T-cell (primary cell): ENCODE measurements around the gene SLC41A3. TPM values are rescaled to one million over a fixed set of nuclear protein-coding genes. Genes with fewer than 3 reads are reported as not detected.
A peak's percentile ranks its signal among the peaks of the same experiment; 100 is the strongest.

Experiments
- ATAC-seq, 4 experiments: fragments of 200-7000 bp in 3 of 4; fragments of 150-1000 bp in 1 of 4; cut with Tn5 transposase; replicated peaks in 1 of 4; 1 replicate in 3 of 4; 2 replicates in 1 of 4; pipeline ENCODE4 v1.10.0; 2021; ENCODE audit warnings: moderate library complexity in 3 of 4, mild to moderate bottlenecking in 2 of 4, moderate number of reproducible peaks in 1 of 4
- CTCF ChIA-PET, 2 donors: fragments of 300-600 bp; sonication (Branson Sonifier 250); formaldehyde crosslinking; loops; one replicate each; lab custom pipeline; 2022; ENCODE audit warnings: antibody characterized with exemption in 2 of 2; lab: Charles Lee
- POLR2A ChIA-PET, 2 donors: fragments of 300-600 bp; sonication (Branson Sonifier 250); formaldehyde crosslinking; loops; one replicate each; lab custom pipeline; 2022; ENCODE audit warnings: antibody characterized with exemption in 2 of 2; lab: Charles Lee
- DNase-seq, 35 experiments: peaks; one replicate each; pipeline versions ENCODE4 v3.0.0 to v3.0.0-alpha.2; 2013 to 2023
- H3K27ac ChIP-seq: one replicate; pipeline ENCODE4 v1.5.1; 2013; ENCODE audit warnings: low read length
- H3K27me3 ChIP-seq, 2 experiments: replicated peaks in 1 of 2; 1 replicate in 1 of 2; 2 replicates in 1 of 2; pipeline versions ENCODE4 v1.6.1 to v1.7.0; 2013; ENCODE audit warnings: low read length in 1 of 2, mixed read lengths in 1 of 2; ENCODE audit not compliant: control insufficient read depth in 2 of 2, insufficient read depth in 2 of 2; ENCODE audit errors: extremely low read depth in 1 of 2
- H3K36me3 ChIP-seq, 2 donors: 1 replicate in 1 of 2; 2 replicates in 1 of 2; pipeline versions ENCODE4 v1.6.1 to v1.7.0; 2013; ENCODE audit warnings: low read length in 1 of 2; ENCODE audit not compliant: control insufficient read depth in 2 of 2, insufficient read depth in 1 of 2; ENCODE audit errors: extremely low read depth in 1 of 2
- H3K4me1 ChIP-seq, 2 experiments: 1 replicate in 1 of 2; 2 replicates in 1 of 2; pipeline versions ENCODE4 v1.6.1 to v1.7.0; 2013; ENCODE audit warnings: low read length in 2 of 2, mixed read lengths in 1 of 2; ENCODE audit not compliant: insufficient read depth in 2 of 2, control insufficient read depth in 1 of 2; ENCODE audit errors: extremely low read depth in 1 of 2
- H3K4me3 ChIP-seq, 2 donors: 1 replicate in 1 of 2; 2 replicates in 1 of 2; pipeline versions ENCODE4 v1.5.1 to v1.7.0; 2013; ENCODE audit warnings: mild to moderate bottlenecking in 2 of 2, low read length in 1 of 2, moderate library complexity in 1 of 2; ENCODE audit not compliant: control insufficient read depth in 1 of 2; ENCODE audit errors: extremely low read depth in 1 of 2
- H3K9me3 ChIP-seq: 2 replicates; pipeline ENCODE4 v1.7.0; 2013
- H3K27ac Mint-ChIP-seq, 2 donors: one replicate each; pipeline ENCODE4 v1.8.0; 2020 to 2021; ENCODE audit warnings: mild to moderate bottlenecking in 2 of 2, mixed read lengths in 2 of 2
- H3K27me3 Mint-ChIP-seq, 2 donors: one replicate each; pipeline ENCODE4 v1.8.0; 2021 to 2022; ENCODE audit warnings: mixed read lengths in 2 of 2
- H3K36me3 Mint-ChIP-seq: one replicate; pipeline ENCODE4 v1.8.0; 2021; ENCODE audit warnings: mixed read lengths
- H3K4me1 Mint-ChIP-seq, 3 donors: one replicate each; pipeline ENCODE4 v1.8.0; 2020 to 2022; ENCODE audit warnings: mixed read lengths in 3 of 3, mild to moderate bottlenecking in 1 of 3
- H3K4me3 Mint-ChIP-seq, 3 donors: one replicate each; pipeline ENCODE4 v1.8.0; 2020 to 2022; ENCODE audit warnings: mild to moderate bottlenecking in 3 of 3, mixed read lengths in 3 of 3, moderate library complexity in 3 of 3
- H3K9me3 Mint-ChIP-seq, 3 donors: one replicate each; pipeline ENCODE4 v1.8.0; 2020 to 2022; ENCODE audit warnings: mixed read lengths in 3 of 3
- WGBS: methylation state at CpG from one replicate; pipeline ENCODE4 v1.1.5; 2013; ENCODE audit warnings: missing lambda C conversion rate; ENCODE audit not compliant: insufficient coverage; 5-methylcytosine and 5-hydroxymethylcytosine counted together
- total RNA-seq, 35 experiments: library from RNA in 6 of 35; stranded (reverse) in 6 of 35; fragments of 120-200 nt in 1 of 35; gene quantifications; one replicate each; pipeline versions ENCODE4 v1.2.1 to v1.2.4 and lab custom pipeline; 2013 to 2026

The SLC41A3 gene
- total RNA-seq, 5 donors from 2014 or later (not counting 1 experiment from before 2014, with no cell fraction given) = 24.8 to 38.6 (median 34.5) TPM

DNA sequence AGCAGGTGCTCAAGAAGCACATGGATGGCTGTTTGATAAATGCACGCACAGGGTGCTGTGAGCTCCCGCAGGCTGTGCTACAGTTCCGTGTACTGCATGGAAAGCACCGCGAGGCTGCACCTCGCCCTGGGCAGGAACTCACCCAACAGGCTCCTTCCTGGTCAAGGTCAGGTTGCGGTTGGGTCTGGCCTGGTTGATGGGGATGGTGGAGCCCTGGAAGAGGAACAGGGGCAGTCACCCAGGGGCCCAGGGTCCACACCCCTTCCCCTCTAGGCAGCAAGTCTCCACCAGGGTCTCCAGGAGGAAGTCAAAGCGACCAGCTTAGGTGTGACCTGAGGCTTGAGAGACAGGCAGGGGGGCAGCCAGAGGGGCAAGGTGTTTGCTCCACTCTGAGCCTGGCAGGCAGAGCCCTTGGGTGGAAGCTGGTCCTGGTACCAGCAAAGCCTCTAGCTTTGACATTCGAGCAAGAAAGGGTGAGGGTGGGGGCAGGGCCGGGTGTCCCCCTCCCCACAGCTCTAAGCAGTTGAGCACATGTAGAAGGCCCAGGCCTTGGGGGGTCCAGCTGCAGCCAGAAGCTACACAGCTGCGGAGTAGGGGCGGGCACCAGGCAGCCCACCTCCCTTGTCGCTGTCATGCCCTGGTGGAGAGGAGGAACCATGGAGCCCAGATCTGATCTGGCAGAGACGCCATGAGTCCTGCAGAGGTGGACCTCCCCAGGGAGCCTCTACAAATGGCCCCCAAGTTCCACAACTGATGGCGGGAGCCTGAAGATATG, 46.3 kb upstream of the SLC41A3 start:
- Histone ChIP-seq H3K27ac (no peak overlapping the region), H3K36me3 (no peaks in the 10 kb centered on the region), H3K9me3 (no peaks in the 10 kb centered on the region), H3K27me3 (peaks cover 0 to 47% of the 10 kb centered on the region in 2 experiments), H3K4me3 (no peak overlapping the region), H3K4me1 (peaks cover 0 to 4% of the 10 kb centered on the region in 2 experiments)
- 60% methylated on average over 10 of the region's 15 CpGs for WGBS
- H3K9me3 Mint-ChIP-seq = no peaks in the 10 kb centered on the region
- ATAC-seq = no peak
- no peak overlapping the region for H3K27ac Mint-ChIP-seq
- H3K36me3 Mint-ChIP-seq = no peaks in the 10 kb centered on the region
- DNase-seq = peak in 1 of 35 experiments; percentile 10
- H3K4me1 Mint-ChIP-seq = peaks cover 0 to 2% (median 0%) of the 10 kb centered on the region in 3 donors
- CTCF ChIA-PET = interaction anchor here in 1 of 2 donors (1.2 kb wide), 1 partner anchor 22 kb away, joined by 3 read pairs; no protein-coding TSS in a partner anchor
- H3K4me3 Mint-ChIP-seq = no peak overlapping the region
- peaks cover 4 to 16% of the 10 kb centered on the region in 2 donors for H3K27me3 Mint-ChIP-seq
- POLR2A ChIA-PET = no interaction called here

GRCh38 chr3:126129398-126129891, 45.5 kb upstream of the SLC41A3 start:
- DNase-seq (peak in 2 of 35 experiments; percentile 1 to 21), ATAC-seq (no peak)
- H3K27me3 ChIP-seq = peaks cover 0 to 44% of the 10 kb centered on the region in 2 experiments
- H3K27me3 Mint-ChIP-seq = peaks cover 3 to 14% of the 10 kb centered on the region in 2 donors
- H3K4me1 Mint-ChIP-seq = peaks cover 0 to 2% (median 0%) of the 10 kb centered on the region in 3 donors
- H3K27ac Mint-ChIP-seq = no peak overlapping the region
- WGBS = 68% methylated on average over 15 of the region's 16 CpGs
- no peaks in the 10 kb centered on the region for H3K36me3 ChIP-seq
- no peaks in the 10 kb centered on the region for H3K9me3 ChIP-seq
- H3K9me3 Mint-ChIP-seq = no peaks in the 10 kb centered on the region
- ChIA-PET POLR2A (no interaction called here), CTCF (no interaction called here)
- no peaks in the 10 kb centered on the region for H3K36me3 Mint-ChIP-seq
- peaks cover 0 to 4% of the 10 kb centered on the region in 2 experiments for H3K4me1 ChIP-seq
- no peak overlapping the region for H3K4me3 ChIP-seq
- H3K4me3 Mint-ChIP-seq = no peak overlapping the region
- H3K27ac ChIP-seq = no peak overlapping the region

GRCh38 chr3:126128504-126129397, 44.8 kb upstream of the SLC41A3 start:
- Histone ChIP-seq H3K4me3 (no peak overlapping the region), H3K4me1 (no peaks in the 10 kb centered on the region), H3K27me3 (peaks cover 0 to 42% of the 10 kb centered on the region in 2 experiments), H3K27ac (no peak overlapping the region), H3K36me3 (no peaks in the 10 kb centered on the region), H3K9me3 (no peaks in the 10 kb centered on the region)
- peaks cover 3 to 9% of the 10 kb centered on the region in 2 donors for H3K27me3 Mint-ChIP-seq
- no peaks in the 10 kb centered on the region for H3K4me1 Mint-ChIP-seq
- POLR2A ChIA-PET = no interaction called here
- CTCF ChIA-PET = no interaction called here
- H3K9me3 Mint-ChIP-seq = no peaks in the 10 kb centered on the region
- DNase-seq = peak in 2 of 35 experiments; percentile 1 to 17
- H3K27ac Mint-ChIP-seq = no peak overlapping the region
- WGBS = 78% methylated on average over 5 of the region's 13 CpGs
- no peak overlapping the region for H3K4me3 Mint-ChIP-seq
- no peaks in the 10 kb centered on the region for H3K36me3 Mint-ChIP-seq
- ATAC-seq = no peak

GRCh38 chr3:126127904-126128303, 44.0 kb upstream of the SLC41A3 start:
- ATAC-seq = no peak
- Histone ChIP-seq H3K27me3 (peaks cover 0 to 39% of the 10 kb centered on the region in 2 experiments), H3K36me3 (no peaks in the 10 kb centered on the region), H3K4me1 (no peaks in the 10 kb centered on the region), H3K4me3 (no peak overlapping the region), H3K27ac (no peak overlapping the region), H3K9me3 (no peaks in the 10 kb centered on the region)
- 92% methylated on average over 4 of the region's 7 CpGs for WGBS
- POLR2A ChIA-PET = no interaction called here
- Mint-ChIP-seq H3K36me3 (no peaks in the 10 kb centered on the region), H3K4me3 (no peak overlapping the region), H3K27ac (no peak overlapping the region), H3K9me3 (no peaks in the 10 kb centered on the region), H3K27me3 (peaks cover 3 to 9% of the 10 kb centered on the region in 2 donors), H3K4me1 (no peaks in the 10 kb centered on the region)
- CTCF ChIA-PET = no interaction called here
- peak in 1 of 35 experiments; percentile 16 for DNase-seq

- peaks cover 0 to 39% of the 10 kb centered on the region in 2 experiments for H3K27me3 ChIP-seq
- no peak overlapping the region for H3K27ac ChIP-seq
- peak in 2 of 35 experiments; percentile 0 to 8 for DNase-seq
- WGBS = 76% methylated on average over 10 of the region's 10 CpGs
- POLR2A ChIA-PET = no interaction called here
- H3K9me3 Mint-ChIP-seq = no peaks in the 10 kb centered on the region
- no peak for ATAC-seq
- H3K4me1 ChIP-seq = no peaks in the 10 kb centered on the region
- H3K36me3 ChIP-seq = no peaks in the 10 kb centered on the region
- H3K27me3 Mint-ChIP-seq = peaks cover 0 to 9% of the 10 kb centered on the region in 2 donors
- no peaks in the 10 kb centered on the region for H3K4me1 Mint-ChIP-seq
- no peak overlapping the region for H3K27ac Mint-ChIP-seq
- no peaks in the 10 kb centered on the region for H3K36me3 Mint-ChIP-seq
- no peak overlapping the region for H3K4me3 Mint-ChIP-seq
- CTCF ChIA-PET = no interaction called here
- H3K9me3 ChIP-seq = no peaks in the 10 kb centered on the region
- no peak overlapping the region for H3K4me3 ChIP-seq
Measured at GRCh38 chr3:126127452-126127851, 43.5 kb upstream of the SLC41A3 start.

GRCh38 chr3:126126811-126127431, 43.0 kb upstream of the SLC41A3 start:
- Histone ChIP-seq H3K4me1 (no peaks in the 10 kb centered on the region), H3K36me3 (no peaks in the 10 kb centered on the region), H3K27me3 (peaks cover 0 to 37% of the 10 kb centered on the region in 2 experiments), H3K27ac (no peak overlapping the region), H3K9me3 (no peaks in the 10 kb centered on the region), H3K4me3 (no peak overlapping the region)
- ChIA-PET POLR2A (no interaction called here), CTCF (interaction anchor here in 1 of 2 donors (0.9 kb wide), 1 partner anchor 12 kb away, joined by 3 read pairs; no protein-coding TSS in a partner anchor)
- Mint-ChIP-seq H3K9me3 (no peaks in the 10 kb centered on the region), H3K27me3 (peaks cover 0 to 7% of the 10 kb centered on the region in 2 donors), H3K27ac (no peak overlapping the region), H3K36me3 (no peaks in the 10 kb centered on the region), H3K4me3 (no peak overlapping the region), H3K4me1 (no peaks in the 10 kb centered on the region)
- DNase-seq (peak in 2 of 35 experiments; percentile 1 to 13), ATAC-seq (no peak)
- 72% methylated on average over 8 of the region's 10 CpGs for WGBS
